HepG2 (cell line): ENCODE results near the gene ZNF839. TPM values are rescaled to one million over a fixed set of nuclear protein-coding genes. Genes with fewer than 3 reads are reported as not detected.

ENCODE experiments used
- ATAC-seq: fragments of 200-7000 bp; cut with Tn5 transposase; 3 replicates; pipeline ENCODE4 v1.9.1; 2020; ENCODE audit warnings: mild to moderate bottlenecking, moderate library complexity
- BruUV-seq: library from RNA; stranded (reverse); fragments of 400-500 nt; replicated peaks from 2 replicates; lab custom pipeline; 2021; lab: Mats Ljungman, UMichigan
- CTCF ChIA-PET: fragments of 300-600 bp; formaldehyde crosslinking; extraction: SDS; loops from one replicate; lab custom pipeline; 2021; ENCODE audit warnings: low total read pairs, inconsistent platforms, low intra/inter-chr PET ratio; lab: Yijun Ruan, JAX
- POLR2A ChIA-PET: fragments of 350-600 bp; sonication (Branson Sonifier 250); formaldehyde crosslinking; loops from one replicate; lab custom pipeline; 2020; ENCODE audit warnings: antibody characterized with exemption, inconsistent platforms; lab: Yijun Ruan, JAX
- DNase-seq: peaks from one replicate; pipeline ENCODE4 v3.0.0-alpha.2; 2015; ENCODE audit warnings: low spot score
- FAIRE-seq: peaks from 3 replicates; lab custom pipeline; 2011; peaks lifted over from hg19 to GRCh38; lab: Jason Lieb, UNC
- H2AFZ ChIP-seq: one replicate; pipeline ENCODE4 v1.6.1; 2011; ENCODE audit warnings: low read length, inconsistent platforms
- H3K27ac ChIP-seq: fragments of 300-600 bp; 3 replicates; pipeline ENCODE4 v1.8.0; 2011; ENCODE audit warnings: mixed run types, mild to moderate bottlenecking, mixed read lengths, low read length, inconsistent platforms; ENCODE audit not compliant: insufficient read depth; ENCODE audit errors: extremely low read length
- H3K27me3 ChIP-seq, 2 experiments: fragments of 200-600 bp in 1 of 2; 2 replicates in 1 of 2; 3 replicates in 1 of 2; pipeline versions ENCODE4 v1.6.0 to v1.8.0; 2011; ENCODE audit warnings: low read length in 2 of 2, mild to moderate bottlenecking in 2 of 2, moderate library complexity in 2 of 2, inconsistent platforms in 1 of 2; ENCODE audit not compliant: insufficient read depth in 2 of 2, control insufficient read depth in 1 of 2
- H3K36me3 ChIP-seq, 2 experiments: fragments of 200-600 bp in 1 of 2; replicated peaks in 1 of 2; 2 replicates in 1 of 2; 3 replicates in 1 of 2; pipeline versions ENCODE4 v1.5.1 to v1.8.0; 2011; ENCODE audit warnings: low read length in 2 of 2, inconsistent platforms in 1 of 2; ENCODE audit not compliant: insufficient read depth in 2 of 2, control insufficient read depth in 1 of 2
- H3K4me1 ChIP-seq: 2 replicates; pipeline ENCODE4 v1.5.1; 2012; ENCODE audit warnings: low read length, inconsistent platforms; ENCODE audit not compliant: insufficient read depth
- H3K4me2 ChIP-seq: 2 replicates; pipeline ENCODE4 v1.6.0; 2011; ENCODE audit warnings: low read depth, low read length, inconsistent platforms
- H3K4me3 ChIP-seq, 3 experiments: fragments of 200-600 bp in 1 of 3; sonication (generic), shearing (Covaris generic) in 1 of 3; replicated peaks in 1 of 3; 2 replicates each; pipeline ENCODE4 v1.5.1; 2011 to 2016; ENCODE audit warnings: low read length in 3 of 3, inconsistent platforms in 2 of 3, low read depth in 2 of 3, mild to moderate bottlenecking in 2 of 3, control low read depth in 1 of 3, mixed read lengths in 1 of 3; ENCODE audit not compliant: insufficient read depth in 1 of 3
- H3K79me2 ChIP-seq: one replicate; pipeline ENCODE4 v1.6.1; 2011; ENCODE audit warnings: low read length, inconsistent platforms; ENCODE audit not compliant: insufficient read depth
- H3K9ac ChIP-seq: 2 replicates; pipeline ENCODE4 v1.6.0; 2011; ENCODE audit warnings: mild to moderate bottlenecking, low read depth, low read length, inconsistent platforms; ENCODE audit not compliant: insufficient read depth
- H3K9me3 ChIP-seq: 2 replicates; pipeline ENCODE4 v1.5.1; 2012; ENCODE audit warnings: mild to moderate bottlenecking, low read length
- H4K20me1 ChIP-seq: 2 replicates; pipeline ENCODE4 v1.6.0; 2011; ENCODE audit warnings: inconsistent platforms, mild to moderate bottlenecking, low read length, moderate library complexity; ENCODE audit not compliant: insufficient read depth
- MYNN ChIP-seq: sonication (generic); formaldehyde crosslinking; IDR thresholded peaks from 2 replicates; pipeline ENCODE4 v1.4.0; 2020; ENCODE audit warnings: mild to moderate bottlenecking, low read depth, missing genetic modification reagents
- NKX3-1 ChIP-seq: sonication (generic); formaldehyde crosslinking; IDR thresholded peaks from 2 replicates; pipeline ENCODE4 v1.5.0; 2020; ENCODE audit warnings: missing genetic modification reagents
- SMYD3 ChIP-seq: sonication (generic); formaldehyde crosslinking; IDR thresholded peaks from 2 replicates; pipeline ENCODE4 v1.8.1; 2023; ENCODE audit warnings: mild to moderate bottlenecking, missing genetic modification reagents
- SP4 ChIP-seq: sonication (generic); formaldehyde crosslinking; IDR thresholded peaks from 2 replicates; pipeline ENCODE4 v1.8.1; 2023; ENCODE audit warnings: mild to moderate bottlenecking, missing genetic modification reagents
- SPEN ChIP-seq: sonication (generic); formaldehyde crosslinking; IDR thresholded peaks from 2 replicates; pipeline ENCODE4 v1.5.1; 2020; ENCODE audit warnings: low read depth, mild to moderate bottlenecking, missing genetic modification reagents
- TCF7 ChIP-seq: sonication (generic); IDR thresholded peaks from 2 replicates; pipeline ENCODE4 v1.6.1; 2016; ENCODE audit warnings: antibody characterized with exemption, low read depth
- U2AF2 ChIP-seq: fragments of 200-400 bp; formaldehyde crosslinking; IDR thresholded peaks from 2 replicates; pipeline ENCODE4 v1.6.1; 2017; ENCODE audit warnings: low read depth, mild to moderate bottlenecking, low read length
- ZNF550 ChIP-seq: sonication (generic); formaldehyde crosslinking; IDR thresholded peaks from 2 replicates; pipeline ENCODE4 v1.4.0; 2020; ENCODE audit warnings: mild to moderate bottlenecking, missing genetic modification reagents, borderline replicate concordance
- ZNF598 ChIP-seq: sonication (generic); formaldehyde crosslinking; IDR thresholded peaks from 2 replicates; pipeline ENCODE4 v1.5.1; 2020; ENCODE audit warnings: mild to moderate bottlenecking, missing genetic modification reagents, borderline replicate concordance
- ZNF790 ChIP-seq: sonication (generic); formaldehyde crosslinking; IDR thresholded peaks from 2 replicates; pipeline ENCODE4 v1.8.0; 2022; ENCODE audit warnings: missing genetic modification reagents, mild to moderate bottlenecking, borderline replicate concordance
- WGBS: methylation state at CpG from one replicate; pipeline ENCODE4 v1.1.6; 2017; ENCODE audit warnings: low lambda C conversion rate; 5-methylcytosine and 5-hydroxymethylcytosine counted together
- in situ Hi-C: cut with HindIII; loops from 2 replicates; pipeline ENCODE4 v1.10.0; 2017; ENCODE audit warnings: low pct_unique_long_range_greater_than_20kb; ENCODE audit not compliant: extremely low pct_ligation_motif_present
- intact Hi-C: fragments of 100-400 bp; cut with micrococcal nuclease; formaldehyde crosslinking; loops from one replicate; pipeline ENCODE4 v1.10.0; 2022; ENCODE audit not compliant: unreplicated experiment
- polyA plus RNA-seq, 8 experiments: library from polyadenylated mRNA; depleted of rRNA in 3 of 8; stranded (reverse) in 7 of 8; unstranded in 1 of 8; fragments of >200 nt; fragmentation: Illumina TruSeq in 4 of 8; extraction: Trizol in 4 of 8; gene quantifications; 2 replicates each; pipeline versions ENCODE4 v1.2.1 to v1.2.3, GENCODE V29; 2011 to 2016; ENCODE audit warnings: low read depth in 4 of 8, missing spikeins in 1 of 8, mixed read lengths in 1 of 8; ENCODE audit not compliant: insufficient read depth in 1 of 8
- total RNA-seq, 5 experiments: library from RNA; depleted of rRNA; stranded (reverse); fragments of >200 nt; fragmentation: Illumina TruSeq; extraction: Trizol; gene quantifications; 2 replicates each; pipeline ENCODE4 v1.2.3, GENCODE V29; 2016; ENCODE audit warnings: low read depth in 1 of 5
- TF ChIP-seq, protein P1 (sequence below): sonication (generic); formaldehyde crosslinking; IDR thresholded peaks from 2 replicates; pipeline ENCODE4 v1.8.0; 2022; ENCODE audit warnings: missing genetic modification reagents, mild to moderate bottlenecking, moderate library complexity, borderline replicate concordance
- TF ChIP-seq, protein P2 (sequence below): sonication (generic); formaldehyde crosslinking; IDR thresholded peaks from 2 replicates; pipeline ENCODE4 v1.4.0; 2020; ENCODE audit warnings: missing genetic modification reagents, mild to moderate bottlenecking, borderline replicate concordance
- TF ChIP-seq, protein P3 (sequence below): sonication (generic); formaldehyde crosslinking; IDR thresholded peaks from 2 replicates; pipeline ENCODE4 v1.8.0; 2022; ENCODE audit warnings: mild to moderate bottlenecking, missing genetic modification reagents, borderline replicate concordance
- TF ChIP-seq, protein P4 (sequence below): IDR thresholded peaks from 2 replicates; pipeline ENCODE4 v1.6.1; 2016; ENCODE audit warnings: low read depth

The ZNF839 gene
- total and polyA plus RNA-seq, 2 of the 13 experiments (the other 11 are each of a cell fraction or from before 2014, with no cell fraction given) = 11.1 to 12.8 TPM

DNA sequence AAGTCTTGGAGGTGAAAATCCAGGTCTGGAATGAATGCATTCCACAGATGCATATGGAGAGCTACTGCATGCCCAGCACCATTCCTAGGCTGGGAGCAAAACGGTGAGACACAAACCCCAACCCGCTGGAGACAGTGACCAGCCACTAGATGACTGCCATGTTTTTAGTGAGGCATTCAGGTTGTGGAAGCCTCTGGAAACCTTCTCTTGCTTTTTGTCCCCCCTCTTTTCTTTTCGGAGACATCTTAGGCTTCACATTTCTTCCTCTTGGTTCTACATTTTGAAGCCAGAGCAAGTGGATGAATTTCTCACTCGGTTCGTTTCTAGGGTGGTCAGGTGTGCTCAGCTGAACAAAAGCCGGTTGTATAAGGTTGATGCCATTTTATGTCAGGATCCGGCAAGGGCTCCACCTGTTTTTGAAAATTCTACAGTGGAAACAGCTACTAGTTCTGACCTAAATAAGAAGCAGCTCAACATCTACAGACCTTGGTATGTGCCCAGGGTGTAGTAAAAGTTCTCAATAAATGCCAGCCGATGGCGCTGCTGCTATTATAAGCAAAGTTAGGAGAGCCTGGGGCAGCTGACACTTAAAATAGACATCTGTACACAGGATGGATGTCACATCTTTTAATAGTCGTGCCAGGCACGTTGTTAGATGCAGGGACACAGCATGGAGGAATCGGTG, 1.8 kb upstream of the ZNF839 start (continued):
- TF ChIP-seq NKX3-1 (CRISPR knock-in tag) = no peak
- TF ChIP-seq, protein P1, sequence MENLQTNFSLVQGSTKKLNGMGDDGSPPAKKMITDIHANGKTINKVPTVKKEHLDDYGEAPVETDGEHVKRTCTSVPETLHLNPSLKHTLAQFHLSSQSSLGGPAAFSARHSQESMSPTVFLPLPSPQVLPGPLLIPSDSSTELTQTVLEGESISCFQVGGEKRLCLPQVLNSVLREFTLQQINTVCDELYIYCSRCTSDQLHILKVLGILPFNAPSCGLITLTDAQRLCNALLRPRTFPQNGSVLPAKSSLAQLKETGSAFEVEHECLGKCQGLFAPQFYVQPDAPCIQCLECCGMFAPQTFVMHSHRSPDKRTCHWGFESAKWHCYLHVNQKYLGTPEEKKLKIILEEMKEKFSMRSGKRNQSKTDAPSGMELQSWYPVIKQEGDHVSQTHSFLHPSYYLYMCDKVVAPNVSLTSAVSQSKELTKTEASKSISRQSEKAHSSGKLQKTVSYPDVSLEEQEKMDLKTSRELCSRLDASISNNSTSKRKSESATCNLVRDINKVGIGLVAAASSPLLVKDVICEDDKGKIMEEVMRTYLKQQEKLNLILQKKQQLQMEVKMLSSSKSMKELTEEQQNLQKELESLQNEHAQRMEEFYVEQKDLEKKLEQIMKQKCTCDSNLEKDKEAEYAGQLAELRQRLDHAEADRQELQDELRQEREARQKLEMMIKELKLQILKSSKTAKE = no peak

DNA sequence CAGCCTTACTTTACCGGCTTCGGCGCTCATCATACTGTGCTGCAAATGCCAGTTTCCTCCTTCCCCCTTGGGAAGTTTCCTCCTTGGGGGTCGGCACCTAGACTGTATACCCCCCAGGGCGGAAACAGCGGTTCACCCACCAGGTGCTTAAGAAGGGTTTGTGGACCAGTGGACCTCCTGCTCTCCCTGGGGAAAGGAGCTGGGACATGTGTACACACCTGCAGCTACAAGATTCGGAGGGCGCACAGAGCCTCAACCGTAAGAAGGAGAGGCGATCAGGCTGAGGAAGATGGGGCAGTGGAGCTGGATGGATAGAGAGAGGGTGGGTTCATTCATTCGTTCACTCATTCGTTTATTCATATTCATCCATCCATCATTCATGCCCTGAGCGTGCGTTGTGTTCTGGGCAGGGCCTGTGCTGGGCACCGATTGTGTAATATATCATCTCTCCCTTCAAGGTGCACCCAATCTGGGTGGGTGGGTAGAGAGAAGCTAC, 717 bp upstream of the ZNF839 start:
- Histone ChIP-seq H3K4me2 (peak overlapping the region; percentile 96), H3K9ac (peak overlapping the region; percentile 98), H2AFZ (no peak overlapping the region), H3K36me3 (no peaks in the 10 kb centered on the region), H3K4me1 (peaks cover 63% of the 10 kb centered on the region), H3K9me3 (no peaks in the 10 kb centered on the region), H3K27ac (peak overlapping the region; percentile 96), H4K20me1 (no peaks in the 10 kb centered on the region), H3K4me3 (peak overlapping the region; percentile 72 to 85 (median 74)), H3K79me2 (peaks cover 7% of the 10 kb centered on the region), H3K27me3 (no peaks in the 10 kb centered on the region; a peak in 1 of 5 replicates)
- DNase-seq = no peak
- ChIA-PET POLR2A (interaction anchor here (2.8 kb wide), 1 partner anchor 14 kb away, joined by 14 read pairs; the partner anchor contains the start of gene MOK), CTCF (no interaction called here)
- no peak for ATAC-seq
- in situ Hi-C loops (loop anchor here (5.0 to 10.0 kb wide), 2 partner anchors 244 to 357 kb away; partner anchors contain the start of gene DYNC1H1), intact Hi-C loops (loop anchor here (2.0 to 5.0 kb wide), 3 partner anchors 44 to 198 kb away; partner anchors contain the start of genes CINP and TECPR2)
- no TSS peak for BruUV-seq
- FAIRE-seq = no peak
- WGBS = 88% methylated on average over 15 of the region's 15 CpGs
- no peak for TF ChIP-seq U2AF2
- no peak for TF ChIP-seq SPEN (CRISPR knock-in tag)
- TF ChIP-seq, protein P2, sequence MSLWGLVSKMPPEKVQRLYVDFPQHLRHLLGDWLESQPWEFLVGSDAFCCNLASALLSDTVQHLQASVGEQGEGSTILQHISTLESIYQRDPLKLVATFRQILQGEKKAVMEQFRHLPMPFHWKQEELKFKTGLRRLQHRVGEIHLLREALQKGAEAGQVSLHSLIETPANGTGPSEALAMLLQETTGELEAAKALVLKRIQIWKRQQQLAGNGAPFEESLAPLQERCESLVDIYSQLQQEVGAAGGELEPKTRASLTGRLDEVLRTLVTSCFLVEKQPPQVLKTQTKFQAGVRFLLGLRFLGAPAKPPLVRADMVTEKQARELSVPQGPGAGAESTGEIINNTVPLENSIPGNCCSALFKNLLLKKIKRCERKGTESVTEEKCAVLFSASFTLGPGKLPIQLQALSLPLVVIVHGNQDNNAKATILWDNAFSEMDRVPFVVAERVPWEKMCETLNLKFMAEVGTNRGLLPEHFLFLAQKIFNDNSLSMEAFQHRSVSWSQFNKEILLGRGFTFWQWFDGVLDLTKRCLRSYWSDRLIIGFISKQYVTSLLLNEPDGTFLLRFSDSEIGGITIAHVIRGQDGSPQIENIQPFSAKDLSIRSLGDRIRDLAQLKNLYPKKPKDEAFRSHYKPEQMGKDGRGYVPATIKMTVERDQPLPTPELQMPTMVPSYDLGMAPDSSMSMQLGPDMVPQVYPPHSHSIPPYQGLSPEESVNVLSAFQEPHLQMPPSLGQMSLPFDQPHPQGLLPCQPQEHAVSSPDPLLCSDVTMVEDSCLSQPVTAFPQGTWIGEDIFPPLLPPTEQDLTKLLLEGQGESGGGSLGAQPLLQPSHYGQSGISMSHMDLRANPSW = no peak
- TF ChIP-seq SP4 (CRISPR knock-in tag) = no peak
- TF ChIP-seq SMYD3 (CRISPR knock-in tag) = no peak
- TF ChIP-seq MYNN = no peak
- TF ChIP-seq ZNF598 (CRISPR knock-in tag) = no peak
- TF ChIP-seq, protein P3, sequence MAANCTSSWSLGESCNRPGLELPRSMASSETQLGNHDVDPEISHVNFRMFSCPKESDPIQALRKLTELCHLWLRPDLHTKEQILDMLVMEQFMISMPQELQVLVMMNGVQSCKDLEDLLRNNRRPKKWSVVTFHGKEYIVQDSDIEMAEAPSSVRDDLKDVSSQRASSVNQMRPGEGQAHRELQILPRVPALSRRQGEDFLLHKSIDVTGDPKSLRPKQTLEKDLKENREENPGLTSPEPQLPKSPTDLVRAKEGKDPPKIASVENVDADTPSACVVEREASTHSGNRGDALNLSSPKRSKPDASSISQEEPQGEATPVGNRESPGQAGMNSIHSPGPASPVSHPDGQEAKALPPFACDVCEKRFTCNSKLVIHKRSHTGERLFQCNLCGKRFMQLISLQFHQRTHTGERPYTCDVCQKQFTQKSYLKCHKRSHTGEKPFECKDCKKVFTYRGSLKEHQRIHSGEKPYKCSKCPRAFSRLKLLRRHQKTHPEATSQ = no peak
- no peak for TF ChIP-seq ZNF790 (CRISPR knock-in tag)
- TF ChIP-seq TCF7 = no peak
- TF ChIP-seq, protein P4, sequence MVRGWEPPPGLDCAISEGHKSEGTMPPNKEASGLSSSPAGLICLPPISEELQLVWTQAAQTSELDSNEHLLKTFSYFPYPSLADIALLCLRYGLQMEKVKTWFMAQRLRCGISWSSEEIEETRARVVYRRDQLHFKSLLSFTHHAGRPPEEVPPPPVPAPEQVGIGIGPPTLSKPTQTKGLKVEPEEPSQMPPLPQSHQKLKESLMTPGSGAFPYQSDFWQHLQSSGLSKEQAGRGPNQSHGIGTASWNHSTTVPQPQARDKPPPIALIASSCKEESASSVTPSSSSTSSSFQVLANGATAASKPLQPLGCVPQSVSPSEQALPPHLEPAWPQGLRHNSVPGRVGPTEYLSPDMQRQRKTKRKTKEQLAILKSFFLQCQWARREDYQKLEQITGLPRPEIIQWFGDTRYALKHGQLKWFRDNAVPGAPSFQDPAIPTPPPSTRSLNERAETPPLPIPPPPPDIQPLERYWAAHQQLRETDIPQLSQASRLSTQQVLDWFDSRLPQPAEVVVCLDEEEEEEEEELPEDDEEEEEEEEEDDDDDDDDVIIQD (CRISPR knock-in tag) = no peak
- TF ChIP-seq ZNF550 = no peak
